Right ventricle myocardium inferior (tissue), 1 donor: ENCODE data around the gene RGR. TPM values are rescaled to one million over a fixed set of nuclear protein-coding genes. Genes with fewer than 3 reads are reported as not detected.

Experiments
- ATAC-seq: fragments of 200-7000 bp; cut with Tn5 transposase; one replicate; pipeline ENCODE4 v1.9.1; 2020; ENCODE audit warnings: mild to moderate bottlenecking, moderate library complexity
- DNase-seq: peaks from one replicate; pipeline ENCODE4 v3.0.0; 2021; ENCODE audit errors: missing footprints
- intact Hi-C: fragments of 100-400 bp; cut with DNase I; formaldehyde crosslinking; loops from one replicate; pipeline ENCODE4 v1.11.0; 2022
- total RNA-seq: library from RNA; stranded (reverse); fragmentation: NEBNext Ultra II Directional; extraction: Animal tissue kit (Norgen Biotek cat#: 25700); gene quantifications from one replicate; pipeline ENCODE4 v1.2.1, GENCODE V29; 2021
- donor health status: DM: no; HTN: yes; CAD: no; lungs with severe emphysema.

Gene RGR
- total RNA-seq, 1 donor from 2014 or later: 1.9 TPM

DNA sequence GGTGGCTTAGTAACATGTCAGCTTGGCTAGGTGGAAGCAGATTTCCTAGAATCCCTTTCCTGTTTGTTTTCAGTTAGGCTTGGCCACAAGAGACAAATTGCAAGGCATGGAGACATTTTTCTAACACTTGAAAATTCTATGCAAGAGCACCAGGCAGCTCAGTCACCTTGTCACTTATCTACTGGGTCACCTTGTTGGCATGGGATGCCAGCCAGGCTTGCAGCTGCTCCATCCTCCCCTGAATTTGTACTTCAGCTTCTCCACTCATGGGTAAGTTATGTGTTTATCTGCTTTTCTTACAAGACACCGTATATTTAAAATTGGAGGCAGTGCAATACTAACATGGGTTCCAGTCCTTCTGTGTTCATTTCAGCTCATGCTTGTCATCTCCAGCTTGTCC lies 43.3 kb downstream of the RGR start:
- no peak for ATAC-seq
- no peak for DNase-seq
- intact Hi-C loops: no loop called here

DNA sequence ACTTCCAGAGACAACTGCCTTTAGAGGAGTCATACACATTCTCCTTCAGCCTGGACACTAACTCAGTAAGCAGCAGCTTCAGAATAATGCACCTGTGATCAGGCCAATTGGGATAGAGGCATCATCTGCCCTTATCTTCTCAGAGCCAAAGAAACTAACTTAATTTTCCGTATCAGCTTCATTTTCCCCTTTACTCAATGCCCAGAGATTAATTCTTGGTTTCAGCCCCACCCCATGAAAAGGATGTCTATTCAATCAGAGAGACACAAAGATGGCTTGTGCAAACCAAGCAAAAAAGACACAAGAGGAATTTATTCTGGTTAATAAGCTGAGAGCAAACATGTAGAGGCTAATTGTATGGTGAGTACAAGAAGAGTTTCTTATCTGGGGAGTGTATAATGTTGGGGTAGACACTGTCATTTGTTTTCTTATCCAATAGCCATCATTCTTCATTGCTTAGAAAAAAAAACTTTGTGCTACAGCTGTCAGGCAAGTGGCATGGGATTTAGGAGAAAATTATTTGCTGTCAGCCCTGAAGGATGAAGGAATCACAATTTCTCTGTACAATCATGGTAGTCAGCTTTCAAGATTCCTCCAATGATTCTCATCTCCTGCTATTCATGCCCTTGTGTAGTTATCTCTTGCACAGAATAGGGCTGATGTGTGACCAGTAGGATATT lies 44.8 kb downstream of the RGR start:
- ATAC-seq: no peak
- DNase-seq: no peak
- intact Hi-C loops: no loop called here

DNA sequence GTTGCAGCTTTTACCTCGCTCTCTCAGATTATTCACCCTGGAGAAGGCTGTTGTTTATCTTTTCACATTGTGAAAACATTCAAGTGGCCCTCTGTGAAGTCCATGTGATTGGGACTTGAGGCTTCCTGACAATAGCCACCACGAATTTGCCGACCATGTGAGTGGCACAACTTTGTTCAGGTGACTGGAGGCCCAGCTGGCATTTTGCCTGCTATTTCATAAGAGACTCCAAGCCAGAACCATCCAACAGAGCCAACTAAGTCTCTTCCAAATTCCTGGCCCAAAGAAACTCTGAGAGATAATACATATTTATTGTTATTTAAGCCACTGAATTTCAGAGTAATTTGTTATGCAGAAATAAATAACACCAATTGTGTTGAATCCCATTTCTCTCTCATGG lies 45.4 kb downstream of the RGR start:
- no peak for DNase-seq
- intact Hi-C loops: no loop called here
- ATAC-seq: no peak

DNA sequence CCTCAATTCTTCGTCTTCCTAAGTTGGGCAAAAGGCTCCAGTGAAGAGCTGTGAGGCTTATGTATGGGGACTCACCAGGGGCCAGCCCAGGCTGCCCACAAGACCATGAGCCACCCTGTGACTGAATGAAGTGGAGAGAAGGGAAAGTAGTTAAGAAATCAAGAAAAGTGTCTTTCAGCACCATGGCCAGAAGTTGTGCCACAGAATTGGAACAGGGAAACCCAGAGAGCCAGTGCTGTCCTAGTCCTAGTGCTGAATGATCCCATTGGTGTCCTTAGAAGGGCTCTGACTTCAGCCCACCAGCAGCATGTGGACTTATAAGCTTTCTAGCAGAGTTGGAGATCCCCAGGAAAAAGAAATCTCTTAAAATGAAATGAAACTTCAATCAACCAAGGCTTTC lies 46.5 kb downstream of the RGR start:
- no peak for DNase-seq
- intact Hi-C loops: no loop called here
- no peak for ATAC-seq

DNA sequence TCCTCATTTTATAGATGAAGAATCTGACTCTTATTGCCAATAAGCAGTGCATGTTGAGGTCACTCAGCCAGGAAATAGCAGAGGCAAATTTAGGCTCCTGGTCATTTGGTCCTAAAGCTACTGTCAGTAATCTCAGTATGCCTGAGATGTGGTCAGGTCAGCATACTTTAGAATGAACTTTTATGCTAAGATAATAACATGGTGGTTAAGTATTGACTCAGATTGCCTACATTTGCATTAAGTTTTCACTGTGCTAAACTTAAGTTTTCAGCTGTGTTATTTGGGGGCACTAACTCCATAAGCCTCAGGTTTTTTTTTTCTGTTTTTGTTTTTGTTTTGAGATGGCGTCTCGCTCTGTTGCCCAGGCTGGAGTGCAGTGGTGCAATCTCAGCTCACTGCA lies 47.6 kb downstream of the RGR start:
- DNase-seq (no peak), ATAC-seq (no peak)
- intact Hi-C loops: no loop called here

DNA sequence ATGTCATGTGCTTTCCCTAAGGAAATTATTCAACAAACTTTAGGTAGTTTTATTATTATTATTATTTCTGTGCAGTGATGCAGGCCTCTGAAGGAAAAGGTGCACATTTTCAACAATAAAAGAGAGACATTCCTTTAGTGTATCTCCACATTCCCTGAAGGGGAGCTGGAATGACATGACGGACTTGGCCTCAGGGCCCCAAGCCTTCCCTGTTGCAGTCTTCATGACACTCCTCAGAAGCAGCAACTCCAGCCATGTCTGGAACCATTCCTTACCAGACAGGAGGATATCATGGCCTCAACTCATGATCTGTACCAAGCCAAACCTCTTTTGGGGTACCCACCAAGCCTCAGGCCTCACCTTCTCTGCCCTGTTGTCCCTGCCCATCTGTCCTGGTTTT lies 48.3 kb downstream of the RGR start:
- no peak for ATAC-seq
- intact Hi-C loops: no loop called here
- DNase-seq: no peak

DNA sequence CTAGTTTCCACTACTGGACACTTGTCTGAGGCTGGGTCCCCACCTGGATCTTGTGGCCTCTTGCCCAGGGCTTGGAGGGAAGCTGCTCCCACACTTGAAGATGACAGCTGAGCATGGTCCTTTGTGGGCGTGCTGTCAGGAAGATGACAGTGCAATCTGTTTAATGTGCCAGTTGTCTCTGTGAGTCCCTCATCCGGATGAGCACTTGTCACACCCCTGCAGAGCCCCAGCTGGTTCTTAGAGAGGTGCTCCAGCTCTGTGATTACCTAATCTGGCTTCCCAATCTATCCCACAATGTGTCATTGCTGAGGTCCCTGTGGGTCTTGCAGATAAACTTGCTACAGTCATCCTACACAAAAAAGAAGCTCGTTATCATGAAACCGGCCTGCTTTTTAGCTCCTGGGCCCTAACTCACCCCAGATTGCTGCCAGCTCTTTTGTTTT lies 48.7 kb downstream of the RGR start:
- no peak for ATAC-seq
- no peak for DNase-seq
- intact Hi-C loops: no loop called here

DNA sequence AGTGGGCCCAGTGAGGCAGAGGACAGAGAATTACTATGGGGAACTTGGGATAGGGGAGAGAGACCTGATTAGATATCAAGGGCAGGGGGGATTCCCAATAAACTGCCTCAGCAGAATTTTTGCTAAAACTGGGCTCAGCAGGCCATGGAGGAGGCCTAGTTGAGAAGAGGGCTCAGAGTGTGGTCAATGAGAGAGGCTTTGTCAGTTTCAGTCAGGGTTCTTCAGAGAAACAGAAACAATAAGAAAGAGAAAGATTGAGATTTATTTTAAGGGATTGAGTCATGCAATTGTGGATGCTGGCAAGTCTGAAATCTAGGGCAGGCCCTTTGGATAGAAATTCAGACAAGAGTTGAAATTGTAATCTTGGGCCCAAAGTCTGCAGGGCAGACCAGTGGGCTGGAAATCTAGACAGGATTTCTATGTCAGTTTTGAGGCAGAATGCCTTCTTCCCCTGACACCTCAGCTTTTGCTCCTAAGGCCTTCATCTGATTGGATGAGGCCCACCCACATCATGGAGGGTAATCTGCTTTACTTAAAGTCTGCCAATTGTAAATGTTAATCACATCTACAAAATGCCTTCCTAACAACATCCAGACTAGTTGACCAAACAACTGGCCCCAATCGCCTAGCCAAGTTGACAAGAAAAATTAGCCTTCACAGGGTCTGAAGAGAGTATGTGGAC lies 50.1 kb downstream of the RGR start:
- intact Hi-C loops: no loop called here
- DNase-seq (no peak), ATAC-seq (no peak)

DNA sequence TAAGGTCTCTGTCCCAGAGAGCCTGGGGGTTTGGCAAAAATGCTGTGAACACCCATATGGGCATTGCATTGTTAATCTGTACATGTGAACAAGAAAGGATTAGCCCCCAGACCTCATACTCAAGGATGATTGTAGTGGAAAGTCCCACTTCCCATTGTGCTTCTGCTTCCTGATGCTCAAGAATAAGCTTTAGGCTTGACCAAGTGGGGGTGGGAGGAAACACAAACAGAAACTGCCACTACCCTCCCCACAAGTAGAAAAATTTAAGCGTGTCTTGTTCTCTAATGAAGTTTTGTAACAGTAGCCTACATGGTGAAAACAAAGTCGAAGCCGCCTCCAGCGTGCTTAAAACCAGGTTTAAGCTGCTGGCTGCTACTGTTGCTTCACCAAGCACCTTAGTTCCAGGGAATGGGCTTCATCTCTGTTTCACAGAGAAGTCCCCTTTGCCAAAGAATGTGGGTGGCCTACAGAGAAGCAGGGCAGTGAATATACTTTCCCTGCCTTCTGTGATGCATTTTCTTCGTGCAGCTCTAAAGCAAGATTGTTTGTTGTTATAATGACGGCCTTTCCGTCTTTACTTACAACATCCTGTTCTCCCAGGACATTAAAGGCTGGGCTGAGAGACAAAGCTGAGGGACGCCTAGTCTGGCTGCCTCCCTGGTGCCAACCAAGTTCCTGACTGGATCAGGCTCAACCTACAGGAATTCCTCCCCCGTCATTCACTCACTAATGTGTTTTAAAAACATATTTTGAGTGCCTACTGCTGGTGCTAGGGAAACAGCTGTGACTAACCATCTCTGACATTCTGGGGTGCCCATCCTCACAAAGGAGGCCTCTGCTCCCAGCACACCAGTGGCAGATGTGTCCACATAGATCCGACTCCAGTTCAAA lies 51.5 kb downstream of the RGR start:
- no peak for DNase-seq
- intact Hi-C loops: no loop called here
- no peak for ATAC-seq

DNA sequence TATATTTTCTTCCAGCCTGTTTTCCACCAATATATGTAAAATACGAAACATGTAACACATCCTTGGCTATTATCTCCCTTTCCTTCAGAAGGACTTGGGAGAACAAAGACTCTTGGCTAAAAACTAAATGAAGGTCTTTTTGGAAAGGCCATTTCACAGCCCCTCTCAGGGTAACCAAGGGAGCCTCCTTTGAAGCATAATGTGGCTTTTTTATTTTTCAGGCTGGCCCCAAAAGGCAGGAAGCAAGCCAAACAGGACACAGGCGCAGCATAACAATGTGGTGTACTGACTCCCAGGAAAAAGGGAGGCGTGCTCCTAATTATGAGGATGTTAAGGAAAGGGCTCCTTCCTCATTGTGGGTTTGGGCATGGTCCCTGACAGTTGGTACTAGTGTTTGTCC lies 53.2 kb downstream of the RGR start:
- ATAC-seq: no peak
- DNase-seq: no peak
- intact Hi-C loops: no loop called here

DNA sequence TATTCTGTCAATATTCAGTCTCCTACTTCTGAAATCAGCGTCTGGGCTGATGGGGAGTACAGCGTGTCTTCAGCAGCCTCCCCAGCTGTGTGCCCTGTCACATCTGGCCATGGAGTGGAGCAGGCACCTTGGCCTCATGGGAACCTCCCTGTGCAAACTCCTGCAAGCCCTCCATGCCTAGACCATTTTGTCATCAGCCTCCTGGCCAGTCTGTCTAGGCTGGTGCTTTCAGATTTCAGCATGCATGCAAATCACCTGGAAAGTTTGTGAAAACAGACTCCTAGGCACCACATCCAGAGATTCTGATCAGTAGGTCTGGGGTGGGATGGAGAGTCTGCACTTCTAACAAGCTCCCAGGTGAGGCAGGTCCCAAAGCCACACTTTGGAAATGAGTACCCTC lies 57.4 kb downstream of the RGR start:
- intact Hi-C loops: no loop called here
- DNase-seq (no peak), ATAC-seq (no peak)

DNA sequence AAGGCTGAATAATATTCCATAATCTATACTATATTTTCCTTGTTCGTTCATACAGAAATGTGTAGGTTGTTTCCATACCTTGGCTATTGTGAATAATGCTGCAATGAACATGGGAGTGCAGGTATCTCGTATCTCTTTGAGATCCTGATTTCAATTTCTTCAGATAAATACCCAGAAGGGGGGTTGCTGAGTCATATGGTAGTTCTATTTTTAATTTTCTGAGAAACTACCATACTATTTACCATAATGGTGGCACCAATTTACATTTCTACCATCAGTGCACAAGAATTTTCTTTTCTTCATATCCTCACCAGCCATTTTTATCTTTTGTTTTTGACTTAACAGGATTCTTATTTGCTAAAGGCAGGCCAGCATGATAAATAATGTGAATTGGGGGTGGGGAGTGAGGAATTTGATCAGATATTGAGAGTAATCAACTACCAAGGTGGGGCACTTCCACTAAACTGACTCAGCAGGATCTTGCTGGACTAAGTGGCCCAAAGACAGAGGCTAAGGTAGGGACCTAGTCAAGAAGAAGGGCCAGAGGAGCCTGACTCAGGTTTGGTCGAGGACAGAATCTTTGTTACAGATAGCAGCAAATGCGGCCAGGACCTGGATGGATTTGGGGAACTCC lies 62.0 kb downstream of the RGR start:
- no peak for DNase-seq
- intact Hi-C loops: no loop called here
- no peak for ATAC-seq

DNA sequence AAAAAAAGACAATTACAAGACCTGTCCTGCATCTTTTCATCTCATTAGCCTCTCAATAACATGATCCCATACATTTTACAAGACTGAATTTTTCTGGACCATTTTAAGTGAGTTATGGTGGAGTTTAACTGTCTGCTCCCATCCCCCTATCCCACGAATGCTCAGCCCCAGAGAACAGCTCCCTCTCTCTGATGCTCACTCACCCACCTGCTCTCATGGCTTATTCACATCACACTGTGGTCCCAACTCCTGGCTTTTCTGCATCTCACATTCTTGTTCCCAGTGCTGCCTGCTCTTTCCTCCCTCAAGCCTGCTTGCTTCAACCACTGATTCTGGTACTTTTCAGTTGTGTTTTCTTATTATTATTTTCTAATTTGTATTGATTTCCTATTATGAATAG lies 63.2 kb downstream of the RGR start:
- intact Hi-C loops: no loop called here
- ATAC-seq: no peak
- no peak for DNase-seq

DNA sequence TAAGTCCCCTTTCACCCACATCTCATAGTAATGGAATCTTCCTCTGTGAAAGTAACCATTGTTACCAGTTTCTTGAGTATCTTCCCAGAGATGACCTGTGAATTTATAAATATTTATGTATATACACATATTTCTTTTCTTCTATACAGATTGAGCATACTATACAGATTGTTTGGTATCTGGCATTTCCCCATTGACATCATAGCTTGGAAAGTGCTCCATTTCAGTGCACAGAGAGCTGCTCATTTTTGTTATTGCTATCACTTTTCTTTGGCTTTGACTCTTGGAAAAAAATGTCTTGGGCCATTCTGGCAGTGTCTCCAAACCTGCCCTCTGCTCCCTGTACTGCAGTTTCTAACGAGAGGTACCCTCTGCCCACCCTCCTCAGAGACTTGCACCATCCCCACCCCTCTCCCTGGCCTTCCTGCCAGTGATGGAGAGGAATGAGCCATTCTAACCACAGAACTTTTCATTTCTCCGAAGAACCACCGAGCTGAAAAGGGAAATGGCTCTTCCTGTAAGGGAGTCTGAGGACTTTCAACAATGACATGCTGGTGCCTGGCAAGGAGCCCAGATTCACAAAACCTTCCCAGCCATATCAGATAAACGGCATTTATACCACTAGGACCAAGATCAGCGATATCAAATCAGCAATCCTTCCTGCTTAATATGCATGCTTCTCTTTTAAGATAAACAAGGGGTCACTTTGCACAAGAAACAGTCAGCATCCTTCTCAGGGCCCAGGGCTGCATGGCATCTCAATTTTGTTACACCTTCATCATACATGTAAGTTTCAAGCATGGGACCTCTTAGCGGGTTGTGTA lies 63.8 kb downstream of the RGR start:
- peak; percentile 37 for ATAC-seq
- DNase-seq: no peak
- intact Hi-C loops: no loop called here

Other genes starting within 250 kb of the RGR start
- gene GHITM, start 105.5 kb upstream of the RGR start, total RNA-seq: 383 TPM
- not detected for gene GPR15LG, start 71.3 kb upstream of the RGR start, total RNA-seq
- gene CDHR1, start 50.5 kb upstream of the RGR start, total RNA-seq: 0.65 TPM
- not detected for gene LRIT2, start 19.5 kb upstream of the RGR start, total RNA-seq
- gene LRIT1, start 3.5 kb upstream of the RGR start, total RNA-seq: not detected
- 163 TPM for gene CCSER2, start 83.5 kb downstream of the RGR start, total RNA-seq